Uterus (tissue), 4 donors: ENCODE data around the gene IBA57. TPM values are rescaled to one million over a fixed set of nuclear protein-coding genes. Genes with fewer than 3 reads are reported as not detected.

Source experiments
- DNase-seq, 2 donors: peaks; one replicate each; pipeline ENCODE4 v3.0.0-alpha.2; 2019 to 2020
- H3K27ac ChIP-seq, 2 donors: fragments of 200-600 bp; sonication (generic); 1 replicate in 1 of 2; 2 replicates in 1 of 2; pipeline ENCODE4 v1.5.1; 2016 to 2018
- H3K27me3 ChIP-seq, 2 donors: fragments of 200-600 bp; sonication (generic); one replicate each; pipeline ENCODE4 v1.5.1; 2018 to 2019; ENCODE audit warnings: control low read depth in 1 of 2
- H3K36me3 ChIP-seq, 2 donors: fragments of 200-600 bp; sonication (generic); one replicate each; pipeline ENCODE4 v1.5.1; 2019; ENCODE audit warnings: control low read depth in 1 of 2
- H3K4me1 ChIP-seq, 2 donors: fragments of 200-600 bp; sonication (generic); one replicate each; pipeline ENCODE4 v1.5.1; 2018 to 2019; ENCODE audit warnings: control low read depth in 1 of 2
- H3K4me3 ChIP-seq, 2 donors: fragments of 200-600 bp; sonication (generic); 1 replicate in 1 of 2; 2 replicates in 1 of 2; pipeline ENCODE4 v1.5.1; 2018 to 2019; ENCODE audit warnings: mild to moderate bottlenecking in 1 of 2
- H3K9me3 ChIP-seq, 2 donors: fragments of 200-600 bp; sonication (generic); one replicate each; pipeline ENCODE4 v1.5.1; 2019; ENCODE audit warnings: control low read depth in 1 of 2
- CTCF ChIP-seq, 4 experiments: fragments of 200-600 bp in 2 of 4; fragments of 450-650 bp in 2 of 4; sonication (generic) in 2 of 4; IDR thresholded peaks; one replicate each; pipeline ENCODE4 v1.5.1; 2016 to 2019; ENCODE audit warnings: antibody characterized with exemption in 4 of 4, mild to moderate bottlenecking in 2 of 4, moderate library complexity in 1 of 4
- POLR2A ChIP-seq, 2 donors: fragments of 450-650 bp; IDR thresholded peaks; one replicate each; pipeline ENCODE4 v1.6.1; 2016; ENCODE audit warnings: antibody characterized with exemption in 2 of 2, mild to moderate bottlenecking in 1 of 2, moderate library complexity in 1 of 2
- intact Hi-C: fragments of 100-400 bp; cut with DNase I; formaldehyde crosslinking; loops from one replicate; pipeline ENCODE4 v1.15.1; 2023; ENCODE audit warnings: low total_unique reads
- total RNA-seq, 4 donors: library from RNA; depleted of rRNA in 3 of 4; stranded (reverse); fragments of >200 nt in 3 of 4; gene quantifications; one replicate each; pipeline versions ENCODE4 v1.1.0 to v1.2.4, GENCODE V29; 2014 to 2023
- donor health status: DM: yes; HTN: yes; CAD: no.

The IBA57 gene
- total RNA-seq, 4 donors from 2014 or later, result 3.3 to 13.5 (median 7.5) TPM

GRCh38 chr1:228194921-228195812 is 29.6 kb downstream of the IBA57 start:
- DNase-seq, result no peak
- no peaks in the 10 kb centered on the region for H3K4me1 ChIP-seq
- H3K27me3 ChIP-seq, result no peaks in the 10 kb centered on the region
- no peak overlapping the region for H3K4me3 ChIP-seq
- no peaks in the 10 kb centered on the region for H3K36me3 ChIP-seq
- intact Hi-C loops, result no loop called here
- peaks cover 0 to 11% of the 10 kb centered on the region in 2 donors for H3K9me3 ChIP-seq
- TF ChIP-seq CTCF (IDR thresholded peaks at IDR 0.05), result no peak
- no peak for TF ChIP-seq POLR2A (IDR thresholded peaks at IDR 0.05)
- H3K27ac ChIP-seq, result no peak overlapping the region

GRCh38 chr1:228197555-228198147 is 32.0 kb downstream of the IBA57 start:
- DNase-seq, result no peak
- no peaks in the 10 kb centered on the region for H3K36me3 ChIP-seq
- peaks cover 0 to 11% of the 10 kb centered on the region in 2 donors for H3K9me3 ChIP-seq
- no peak overlapping the region for H3K27ac ChIP-seq
- intact Hi-C loops, result no loop called here
- H3K4me1 ChIP-seq, result no peaks in the 10 kb centered on the region
- no peaks in the 10 kb centered on the region for H3K27me3 ChIP-seq
- H3K4me3 ChIP-seq, result no peak overlapping the region
- TF ChIP-seq CTCF (IDR thresholded peaks at IDR 0.05), result no peak
- no peak for TF ChIP-seq POLR2A (IDR thresholded peaks at IDR 0.05)

- Histone ChIP-seq H3K4me3 (no peak overlapping the region), H3K4me1 (no peaks in the 10 kb centered on the region), H3K27me3 (no peaks in the 10 kb centered on the region), H3K27ac (no peak overlapping the region), H3K9me3 (peaks cover 0 to 11% of the 10 kb centered on the region in 2 donors), H3K36me3 (no peaks in the 10 kb centered on the region)
- TF ChIP-seq CTCF (IDR thresholded peaks at IDR 0.05) (no peak), POLR2A (IDR thresholded peaks at IDR 0.05) (no peak)
- intact Hi-C loops, result no loop called here
- DNase-seq, result no peak
These were observed 33.5 kb downstream of the IBA57 start for GRCh38 chr1:228198977-228199590.

- intact Hi-C loops, result no loop called here
These were observed 39.4 kb downstream of the IBA57 start for GRCh38 chr1:228204958-228205357.

More at GRCh38 chr1:228204958-228205357, 39.4 kb downstream of the IBA57 start:
- Histone ChIP-seq H3K9me3 (no peaks in the 10 kb centered on the region), H3K27ac (no peak overlapping the region), H3K4me3 (no peak overlapping the region), H3K36me3 (no peaks in the 10 kb centered on the region), H3K4me1 (no peaks in the 10 kb centered on the region), H3K27me3 (no peaks in the 10 kb centered on the region)
- no peak for DNase-seq
- TF ChIP-seq CTCF (IDR thresholded peaks at IDR 0.05), result no peak
- no peak for TF ChIP-seq POLR2A (IDR thresholded peaks at IDR 0.05)
